Measurements from ENCODE around the gene SLC24A4.

DNA sequence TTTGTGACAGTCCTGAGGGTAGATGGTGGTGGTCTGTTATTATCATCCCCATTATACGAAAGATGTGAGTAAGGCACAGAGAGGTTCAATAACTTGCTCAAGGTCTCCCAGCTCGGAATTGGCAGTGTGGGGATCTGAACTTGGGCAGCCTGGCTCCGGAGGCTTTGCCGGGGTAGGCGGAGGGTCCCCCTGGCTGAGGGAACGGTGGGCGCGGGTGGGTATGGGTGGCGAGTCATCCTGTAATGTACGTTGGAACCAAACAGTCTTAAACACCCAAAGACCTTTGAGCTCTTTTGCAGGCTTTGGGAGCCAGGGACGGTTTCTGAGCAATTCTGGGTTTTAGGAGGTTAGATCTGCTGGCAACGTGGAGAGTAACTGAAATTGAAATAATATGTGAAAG lies 16.5 kb downstream of the SLC24A4 start:
- TF ChIP-seq POLR2A (IDR thresholded peaks at IDR 0.05; ENCODE audit: low read length) = no peak
- TF ChIP-seq GATA1 (IDR thresholded peaks at IDR 0.05; ENCODE audit: low read depth, low read length) = no peak
